ENCODE data around the gene ZKSCAN8.
"Not testable (repeated sequence)": the region's sequence is repeated elsewhere in the genome, so short reads cannot be mapped to it uniquely, and the experiment has no call there.

The ZKSCAN8 gene

GRCh38 chr6:28141500-28142329, at the start of gene ZKSCAN8:
Gene ZKSCAN8 (plus strand): TSS chr6:28141883. CDS start chr6:28148408, 6,525 bp downstream.
- Histone ChIP-seq H3K9me3 (ENCODE audit: low read depth, low read length) (no peaks in the 10 kb centered on the region), H3K27ac (no peak within 1 kb of the TSS; the same call in 1 of the 2 replicates), H3K36me3 (ENCODE audit: insufficient read depth, low read length) (peaks cover 27% of the 10 kb centered on the region), H3K9ac (ENCODE audit: insufficient read length) (peak within 1 kb of the TSS; percentile 95), H3K4me3 (peak within 1 kb of the TSS; percentile 85)
- peak; percentile 47 for DNase-seq (ENCODE audit: low read depth, low spot score)
- no peak for TF ChIP-seq EZH2 (IDR thresholded peaks at IDR 0.05)
- TF ChIP-seq POLR2AphosphoS5 (IDR thresholded peaks at IDR 0.05; ENCODE audit: borderline replicate concordance, low read depth, low read length) = peak; percentile 85

DNA sequence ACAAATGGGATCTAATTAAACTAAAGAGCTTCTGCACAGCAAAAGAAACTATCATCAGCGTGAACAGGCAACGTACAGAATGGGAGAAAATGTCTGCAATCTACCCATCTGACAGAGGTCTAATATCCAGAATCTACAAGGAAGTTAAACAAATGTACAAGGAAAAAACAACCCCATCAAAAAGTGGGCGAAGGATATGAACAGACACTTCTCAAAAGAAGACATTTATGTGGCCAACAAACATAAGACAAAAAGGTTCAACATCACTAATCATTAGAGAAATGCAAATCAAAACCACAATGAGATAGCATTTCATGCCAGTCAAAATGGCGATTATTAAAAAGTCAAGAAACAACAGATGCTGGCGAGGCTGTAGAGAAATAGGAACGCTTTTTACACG, 39.5 kb upstream of the ZKSCAN8 start:
- H3K9ac ChIP-seq (ENCODE audit: insufficient read length); H3K36me3 ChIP-seq (ENCODE audit: insufficient read depth, low read length); H3K4me3 ChIP-seq; DNase-seq (ENCODE audit: low read depth, low spot score); H3K9me3 ChIP-seq (ENCODE audit: low read depth, low read length); H3K27ac ChIP-seq: not testable (repeated sequence)

- not testable (repeated sequence) for H3K9ac ChIP-seq (ENCODE audit: insufficient read length); H3K27ac ChIP-seq; H3K36me3 ChIP-seq (ENCODE audit: insufficient read depth, low read length); DNase-seq (ENCODE audit: low read depth, low spot score); H3K4me3 ChIP-seq; H3K9me3 ChIP-seq (ENCODE audit: low read depth, low read length)
Measured at GRCh38 chr6:28102699-28103098, 39.0 kb upstream of the ZKSCAN8 start.

GRCh38 chr6:28104392-28105244, 37.1 kb upstream of the ZKSCAN8 start:
- DNase-seq (ENCODE audit: low read depth, low spot score) = no peak
- Histone ChIP-seq H3K9me3 (ENCODE audit: low read depth, low read length) (no peaks in the 10 kb centered on the region), H3K27ac (no peak overlapping the region), H3K9ac (ENCODE audit: insufficient read length) (peak overlapping the region; percentile 64), H3K4me3 (peak overlapping the region; percentile 76), H3K36me3 (ENCODE audit: insufficient read depth, low read length) (no peaks in the 10 kb centered on the region)
- TF ChIP-seq POLR2AphosphoS5 (IDR thresholded peaks at IDR 0.05; ENCODE audit: borderline replicate concordance, low read depth, low read length) (peak; percentile 94), FOXP2 (optimal IDR thresholded peaks at IDR 0.05; ENCODE audit: control extremely low read depth, extremely low read length, insufficient read depth) (no peak), EZH2 (IDR thresholded peaks at IDR 0.05) (no peak)

GRCh38 chr6:28105245-28105639, 36.4 kb upstream of the ZKSCAN8 start:
- DNase-seq (ENCODE audit: low read depth, low spot score) = no peak
- Histone ChIP-seq H3K27ac (no peak overlapping the region), H3K9me3 (ENCODE audit: low read depth, low read length) (no peaks in the 10 kb centered on the region), H3K4me3 (peak overlapping the region; percentile 76), H3K9ac (ENCODE audit: insufficient read length) (peak overlapping the region; percentile 64), H3K36me3 (ENCODE audit: insufficient read depth, low read length) (no peaks in the 10 kb centered on the region)
- TF ChIP-seq FOXP2 (optimal IDR thresholded peaks at IDR 0.05; ENCODE audit: control extremely low read depth, extremely low read length, insufficient read depth) (no peak), EZH2 (IDR thresholded peaks at IDR 0.05) (no peak), POLR2AphosphoS5 (IDR thresholded peaks at IDR 0.05; ENCODE audit: borderline replicate concordance, low read depth, low read length) (no peak)

DNA sequence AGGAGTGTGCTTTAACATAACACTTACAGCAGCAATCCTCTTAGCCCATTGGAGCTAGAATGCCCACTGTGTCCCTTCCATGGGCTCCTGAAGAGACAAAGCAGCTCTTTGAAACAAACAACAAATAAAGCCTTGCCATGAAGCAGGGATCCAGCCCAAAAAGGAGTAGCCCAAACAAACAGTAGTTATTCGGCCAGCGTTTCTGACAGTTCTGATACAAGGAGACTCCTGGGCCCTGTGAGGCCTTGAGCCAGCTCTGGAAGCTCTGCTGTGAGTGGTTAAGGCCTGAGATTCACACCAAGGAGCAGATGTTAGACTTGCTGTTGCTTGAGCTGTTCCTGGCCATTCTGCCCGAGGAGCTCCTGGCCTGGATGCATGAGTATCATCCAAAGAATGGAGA, 34.2 kb upstream of the ZKSCAN8 start:
- no peak for DNase-seq (ENCODE audit: low read depth, low spot score)
- Histone ChIP-seq H3K9ac (ENCODE audit: insufficient read length) (no peak overlapping the region), H3K4me3 (no peak overlapping the region), H3K9me3 (ENCODE audit: low read depth, low read length) (no peaks in the 10 kb centered on the region), H3K27ac (no peak overlapping the region), H3K36me3 (ENCODE audit: insufficient read depth, low read length) (no peaks in the 10 kb centered on the region)
- no peak for TF ChIP-seq POLR2AphosphoS5 (IDR thresholded peaks at IDR 0.05; ENCODE audit: borderline replicate concordance, low read depth, low read length)
- no peak for TF ChIP-seq FOXP2 (optimal IDR thresholded peaks at IDR 0.05; ENCODE audit: control extremely low read depth, extremely low read length, insufficient read depth)
- TF ChIP-seq EZH2 (IDR thresholded peaks at IDR 0.05) = no peak

- H3K9ac ChIP-seq (ENCODE audit: insufficient read length) = no peak overlapping the region
- TF ChIP-seq POLR2AphosphoS5 (IDR thresholded peaks at IDR 0.05; ENCODE audit: borderline replicate concordance, low read depth, low read length) (no peak), FOXP2 (optimal IDR thresholded peaks at IDR 0.05; ENCODE audit: control extremely low read depth, extremely low read length, insufficient read depth) (no peak), EZH2 (IDR thresholded peaks at IDR 0.05) (no peak)
Measured at GRCh38 chr6:28111964-28112363, 29.7 kb upstream of the ZKSCAN8 start.

GRCh38 chr6:28115799-28116198, 25.9 kb upstream of the ZKSCAN8 start:
- no peaks in the 10 kb centered on the region for H3K9me3 ChIP-seq (ENCODE audit: low read depth, low read length)
- no peak overlapping the region for H3K9ac ChIP-seq (ENCODE audit: insufficient read length)
- H3K36me3 ChIP-seq (ENCODE audit: insufficient read depth, low read length) = peaks cover 56% of the 10 kb centered on the region
- DNase-seq (ENCODE audit: low read depth, low spot score) = no peak
- TF ChIP-seq POLR2AphosphoS5 (IDR thresholded peaks at IDR 0.05; ENCODE audit: borderline replicate concordance, low read depth, low read length) (no peak), EZH2 (IDR thresholded peaks at IDR 0.05) (no peak), FOXP2 (optimal IDR thresholded peaks at IDR 0.05; ENCODE audit: control extremely low read depth, extremely low read length, insufficient read depth) (no peak)
- no peak overlapping the region for H3K27ac ChIP-seq
- H3K4me3 ChIP-seq = no peak overlapping the region

More at GRCh38 chr6:28111964-28112363, 29.7 kb upstream of the ZKSCAN8 start:
- Histone ChIP-seq H3K27ac (no peak overlapping the region), H3K36me3 (ENCODE audit: insufficient read depth, low read length) (peaks cover 26% of the 10 kb centered on the region), H3K4me3 (no peak overlapping the region), H3K9me3 (ENCODE audit: low read depth, low read length) (no peaks in the 10 kb centered on the region)
- no peak for DNase-seq (ENCODE audit: low read depth, low spot score)

Measured in SK-N-MC (cell line).